Epithelial cell of proximal tubule (primary cell): Measurements from ENCODE around the gene POU6F1. TPM values are rescaled to one million over a fixed set of nuclear protein-coding genes. Genes with fewer than 3 reads are reported as not detected.

Experiments
- DNase-seq: peaks from one replicate; pipeline ENCODE4 v3.0.0-alpha.2; 2011; ENCODE audit warnings: low read depth
- H3K4me3 ChIP-seq: 2 replicates; pipeline ENCODE4 v1.5.1; 2011; ENCODE audit warnings: low read depth, mild to moderate bottlenecking, low read length
- total RNA-seq: library from RNA; depleted of rRNA; stranded (reverse); fragments of >200 nt; gene quantifications from 2 replicates; pipeline ENCODE4 v1.2.3, GENCODE V29; 2015
- TF ChIP-seq, protein P1 (sequence below): conservative IDR thresholded peaks from 2 replicates; pipeline ENCODE4 v1.5.1; 2012; ENCODE audit warnings: low read depth, mild to moderate bottlenecking, low read length

POU6F1 gene
- total RNA-seq, 1 donor from 2014 or later = 9.2 TPM

DNA sequence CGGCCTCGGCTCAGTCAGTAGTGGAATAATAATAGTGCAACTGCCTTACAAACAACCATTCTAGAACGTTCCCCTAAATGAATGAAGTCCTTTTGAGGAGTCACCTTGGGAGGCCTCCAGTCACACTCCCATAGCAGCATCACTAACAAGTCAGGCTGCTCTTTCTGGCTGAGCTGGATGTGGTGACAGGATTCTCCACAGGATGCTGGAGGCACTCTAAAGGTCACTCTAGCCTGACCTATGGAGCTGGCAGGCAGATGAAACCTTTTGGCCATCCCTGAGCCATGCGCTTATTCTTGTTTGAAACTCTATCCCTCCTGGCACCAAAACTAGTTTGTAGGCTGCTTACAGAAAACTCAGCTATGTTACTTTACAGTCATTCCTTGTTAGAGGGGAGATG, 27.0 kb downstream of the POU6F1 start:
- no peak for DNase-seq
- no peak overlapping the region for H3K4me3 ChIP-seq
- TF ChIP-seq, protein P1, sequence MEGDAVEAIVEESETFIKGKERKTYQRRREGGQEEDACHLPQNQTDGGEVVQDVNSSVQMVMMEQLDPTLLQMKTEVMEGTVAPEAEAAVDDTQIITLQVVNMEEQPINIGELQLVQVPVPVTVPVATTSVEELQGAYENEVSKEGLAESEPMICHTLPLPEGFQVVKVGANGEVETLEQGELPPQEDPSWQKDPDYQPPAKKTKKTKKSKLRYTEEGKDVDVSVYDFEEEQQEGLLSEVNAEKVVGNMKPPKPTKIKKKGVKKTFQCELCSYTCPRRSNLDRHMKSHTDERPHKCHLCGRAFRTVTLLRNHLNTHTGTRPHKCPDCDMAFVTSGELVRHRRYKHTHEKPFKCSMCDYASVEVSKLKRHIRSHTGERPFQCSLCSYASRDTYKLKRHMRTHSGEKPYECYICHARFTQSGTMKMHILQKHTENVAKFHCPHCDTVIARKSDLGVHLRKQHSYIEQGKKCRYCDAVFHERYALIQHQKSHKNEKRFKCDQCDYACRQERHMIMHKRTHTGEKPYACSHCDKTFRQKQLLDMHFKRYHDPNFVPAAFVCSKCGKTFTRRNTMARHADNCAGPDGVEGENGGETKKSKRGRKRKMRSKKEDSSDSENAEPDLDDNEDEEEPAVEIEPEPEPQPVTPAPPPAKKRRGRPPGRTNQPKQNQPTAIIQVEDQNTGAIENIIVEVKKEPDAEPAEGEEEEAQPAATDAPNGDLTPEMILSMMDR = no peak

DNA sequence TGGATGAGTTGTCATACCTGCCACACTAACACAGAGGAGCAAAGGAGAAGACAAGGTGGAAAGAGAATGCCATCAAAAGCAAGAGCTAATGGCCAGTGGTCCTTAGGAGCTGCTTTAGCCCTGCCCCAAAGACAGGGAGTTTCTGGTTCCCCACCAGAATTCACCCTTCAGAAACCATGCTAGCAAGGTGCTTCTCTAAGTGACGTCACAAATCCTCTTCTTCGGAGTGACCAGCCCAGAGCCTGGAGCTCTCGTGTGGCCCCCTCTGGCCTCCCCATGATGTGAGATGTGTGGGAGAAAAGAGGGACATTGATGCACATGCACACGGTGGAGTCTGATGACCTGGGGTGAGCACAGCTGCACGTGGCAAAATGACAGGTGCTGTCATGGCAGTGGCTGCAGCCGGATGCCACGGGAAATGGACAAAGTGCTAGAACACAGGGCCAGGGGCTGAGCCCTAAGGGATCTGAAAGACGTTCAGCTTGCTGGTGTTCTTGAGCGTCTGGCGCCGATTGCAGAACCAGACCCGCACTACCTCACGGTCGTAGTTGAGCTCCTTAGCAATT, 28.0 kb downstream of the POU6F1 start:
- TF ChIP-seq, protein P1 = no peak
- no peak for DNase-seq
- no peak overlapping the region for H3K4me3 ChIP-seq

DNA sequence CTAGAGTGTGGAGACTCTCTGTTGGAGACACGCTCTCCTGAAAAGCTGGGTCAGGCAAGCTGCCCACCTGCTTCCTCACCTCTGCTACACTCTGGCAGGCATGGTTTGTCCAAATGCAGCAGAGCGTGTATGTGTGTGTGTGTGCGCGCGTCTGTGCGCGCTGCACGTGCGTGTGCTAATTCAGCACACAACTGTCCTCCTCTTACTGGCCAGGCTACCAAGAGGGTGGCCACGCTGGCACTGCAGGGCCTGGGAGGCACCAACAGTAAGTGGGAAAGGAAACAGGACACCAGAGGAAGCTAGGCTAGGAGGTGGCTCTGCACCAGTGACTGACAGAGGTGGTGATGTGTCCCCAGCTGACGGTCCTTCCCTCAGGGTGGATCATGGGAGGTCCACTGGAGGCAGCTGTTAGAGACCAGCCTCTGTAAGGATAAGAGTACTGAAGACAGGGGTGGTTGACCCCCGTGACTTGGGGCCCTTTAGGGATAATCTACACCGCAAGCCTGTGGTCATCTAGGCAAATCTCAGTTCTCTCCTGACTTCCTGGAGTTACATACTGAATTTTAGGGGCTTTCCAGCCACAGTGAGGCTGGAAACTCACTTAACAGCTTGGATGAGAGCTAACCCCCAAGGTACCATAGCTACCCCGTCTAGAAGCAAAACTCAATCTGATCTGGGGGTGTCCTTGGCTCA, 29.4 kb downstream of the POU6F1 start:
- TF ChIP-seq, protein P1 = no peak
- no peak for DNase-seq
- H3K4me3 ChIP-seq = no peak overlapping the region

DNA sequence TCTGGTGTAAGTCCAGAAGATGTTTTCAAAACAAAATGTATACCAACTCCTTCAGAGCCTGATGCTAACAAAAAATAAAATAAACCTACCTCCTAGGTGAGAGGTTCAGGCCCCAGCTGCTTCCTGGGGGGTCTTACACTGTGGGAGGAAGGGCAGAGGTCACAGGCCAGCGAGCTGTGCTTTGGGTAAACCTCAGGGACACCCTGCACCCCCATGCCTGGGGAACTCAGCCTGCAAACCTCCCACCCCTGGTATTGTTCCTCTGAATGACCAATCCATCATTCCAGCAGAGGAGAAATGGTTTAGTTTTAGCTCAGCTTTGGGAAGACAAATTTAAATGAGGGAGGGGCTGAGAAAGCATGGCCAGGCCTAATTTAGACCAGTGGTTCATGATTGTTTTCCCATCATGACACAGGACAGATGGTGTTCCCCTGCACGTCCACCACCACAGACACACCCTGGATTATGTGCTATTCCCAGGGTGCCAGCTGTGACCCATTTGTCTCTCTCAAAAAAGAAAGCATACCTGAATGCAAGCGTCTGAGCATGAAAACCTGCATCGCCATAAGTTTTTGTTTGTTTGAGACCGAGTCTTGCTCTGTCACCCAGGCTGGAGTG, 30.4 kb downstream of the POU6F1 start:
- DNase-seq = no peak
- H3K4me3 ChIP-seq = no peak overlapping the region
- TF ChIP-seq, protein P1 = no peak

DNA sequence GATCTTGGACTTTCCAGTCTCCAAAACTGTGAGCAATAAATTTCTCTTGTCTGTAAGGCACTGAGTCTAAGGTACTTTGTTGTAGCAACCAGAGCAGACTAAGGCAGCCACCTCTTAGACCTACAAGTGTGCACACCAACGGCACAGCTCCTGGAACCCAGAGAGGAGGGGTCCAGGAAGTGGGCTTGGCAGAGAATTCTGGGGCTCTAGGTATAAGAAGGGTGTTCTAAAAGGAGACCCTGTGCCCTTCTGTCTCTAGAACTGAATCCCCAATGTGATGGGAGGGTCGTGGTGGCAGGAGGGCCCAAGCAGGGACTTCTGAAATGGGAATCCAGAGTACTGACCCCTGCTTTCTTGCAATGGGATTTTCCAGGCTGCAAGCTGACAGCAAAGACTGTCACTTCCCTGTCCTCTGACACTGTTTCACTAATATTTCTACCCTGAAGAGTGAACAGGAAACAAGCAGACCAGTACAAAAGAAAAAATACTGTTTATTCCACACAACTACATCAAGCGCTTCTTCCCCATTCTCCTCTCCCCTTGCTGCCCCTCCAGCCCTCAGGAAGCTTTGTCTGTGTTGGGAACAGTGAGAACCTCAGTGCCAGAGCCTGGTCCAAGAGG, 31.3 kb downstream of the POU6F1 start:
- TF ChIP-seq, protein P1 = no peak
- DNase-seq = no peak
- no peak overlapping the region for H3K4me3 ChIP-seq

DNA sequence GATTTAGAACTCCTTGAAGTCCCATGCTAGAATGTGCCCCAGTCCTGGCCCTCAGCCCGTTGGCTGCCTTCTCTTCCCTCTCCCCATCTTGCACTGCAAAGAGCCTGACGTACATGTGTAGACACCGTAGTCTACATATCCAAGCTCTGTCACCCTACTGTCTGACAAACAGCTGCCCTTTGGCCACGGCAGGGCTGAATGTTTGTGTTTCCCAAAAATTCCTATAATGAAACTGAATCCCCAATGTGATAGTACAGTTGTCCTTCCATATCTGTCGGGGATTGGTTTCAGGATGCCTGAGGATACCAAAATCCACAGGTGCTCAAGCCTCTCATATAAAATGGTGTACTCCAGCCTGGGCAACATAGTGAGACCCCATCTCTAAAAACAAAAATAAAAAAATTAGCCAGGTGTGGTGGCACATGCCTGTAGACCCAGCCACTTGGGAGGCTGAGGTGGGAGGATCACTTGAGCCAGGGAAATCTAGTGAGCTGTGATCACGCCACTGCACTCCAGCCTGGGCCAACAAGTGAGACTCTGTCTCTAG, 32.6 kb downstream of the POU6F1 start:
- TF ChIP-seq, protein P1 = no peak
- no peak for DNase-seq
- H3K4me3 ChIP-seq = no peak overlapping the region
